ENCODE results near the gene ZNF441.
"Not testable (repeated sequence)": the region's sequence is repeated elsewhere in the genome, so short reads cannot be mapped to it uniquely, and the experiment has no call there.

The ZNF441 gene

DNA sequence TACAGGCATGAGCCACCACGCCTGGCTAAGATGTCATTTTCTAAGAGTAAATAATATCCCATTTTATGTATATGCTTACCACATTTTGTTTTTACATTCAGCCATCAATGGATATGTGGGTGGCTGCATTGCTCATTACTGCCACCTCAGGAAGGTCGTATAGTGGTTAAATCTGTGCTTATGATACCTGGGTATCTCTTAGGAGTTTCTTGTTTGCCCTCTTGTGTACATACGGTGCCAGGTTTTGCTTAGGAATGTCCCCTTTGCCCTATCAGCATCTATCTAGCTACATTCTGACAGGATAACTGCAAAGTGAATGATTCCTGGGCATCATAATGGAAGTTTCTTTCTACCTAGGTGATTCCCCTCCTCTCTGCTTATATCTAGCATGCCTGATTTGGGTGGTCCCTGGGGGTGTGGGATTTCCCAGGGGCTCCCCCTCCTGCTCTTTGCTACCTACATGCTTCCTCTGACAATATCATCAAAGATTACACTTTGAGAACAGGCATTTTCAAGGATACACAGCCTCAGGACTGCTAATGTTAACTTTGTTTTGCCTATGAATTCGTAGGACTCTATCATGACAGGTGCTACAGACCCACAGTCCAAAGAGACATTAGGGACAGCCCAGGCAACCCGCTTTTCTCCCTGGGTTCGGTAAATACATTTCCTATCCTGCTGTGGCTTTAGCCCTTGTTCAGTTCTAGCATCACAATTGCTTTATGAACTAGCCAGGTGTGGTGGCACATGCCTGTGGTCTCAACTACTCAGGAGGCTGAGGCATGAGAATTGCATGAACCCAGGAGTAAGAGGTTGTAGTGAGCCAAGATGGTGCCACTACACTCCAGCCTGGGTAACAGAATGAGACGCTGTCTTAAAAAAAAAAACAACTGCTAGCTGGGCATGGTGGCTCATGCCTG is 62.4 kb downstream of the ZNF441 start:
- DNase-seq; intact Hi-C loops (cut with DNase I): not testable (repeated sequence)

DNA sequence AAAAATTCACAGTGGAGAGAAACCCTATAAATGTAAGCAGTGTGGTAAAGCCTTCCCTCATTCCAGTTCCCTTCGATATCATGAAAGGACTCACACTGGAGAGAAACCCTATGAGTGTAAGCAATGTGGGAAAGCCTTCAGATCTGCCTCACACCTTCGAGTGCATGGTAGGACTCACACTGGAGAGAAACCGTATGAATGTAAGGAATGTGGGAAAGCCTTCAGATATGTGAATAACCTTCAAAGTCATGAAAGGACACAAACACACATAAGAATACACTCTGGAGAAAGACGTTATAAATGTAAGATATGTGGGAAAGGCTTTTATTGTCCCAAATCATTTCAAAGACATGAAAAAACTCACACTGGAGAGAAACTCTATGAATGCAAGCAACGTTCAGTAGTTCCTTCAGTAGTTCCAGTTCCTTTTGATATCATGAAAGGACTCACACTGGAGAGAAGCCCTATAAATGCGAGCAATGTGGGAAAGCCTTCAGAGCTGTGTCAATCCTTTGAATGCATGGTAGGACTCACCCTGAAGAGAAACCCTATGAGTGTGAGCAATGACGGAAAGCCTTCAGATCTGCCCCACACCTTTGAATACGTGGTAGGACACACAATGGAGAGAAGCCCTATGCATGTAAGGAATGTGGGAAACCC is 65.6 kb downstream of the ZNF441 start:
- DNase-seq = no peak
- intact Hi-C loops (cut with DNase I) = no loop called here

DNA sequence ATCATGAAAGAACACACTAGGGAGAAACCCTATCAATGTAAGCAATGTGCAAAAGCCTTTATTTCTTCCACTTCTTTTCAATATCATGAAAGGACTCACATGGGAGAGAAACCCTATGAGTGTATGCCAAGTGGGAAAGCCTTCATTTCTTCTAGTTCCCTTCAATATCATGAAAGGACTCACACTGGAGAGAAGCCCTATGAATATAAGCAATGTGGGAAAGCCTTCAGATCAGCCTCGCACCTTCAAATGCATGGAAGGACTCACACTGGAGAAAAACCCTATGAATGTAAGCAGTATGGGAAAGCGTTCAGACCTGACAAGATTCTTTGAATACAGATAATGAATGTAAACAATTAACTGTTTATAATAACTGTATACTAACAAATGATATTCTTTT is 66.7 kb downstream of the ZNF441 start:
- DNase-seq = no peak
- intact Hi-C loops (cut with DNase I) = no loop called here

All from head of caudate nucleus (tissue), 42 donors.